B cell (primary cell): Measurements from ENCODE around the gene TLR8. TPM values are rescaled to one million over a fixed set of nuclear protein-coding genes. Genes with fewer than 3 reads are reported as not detected.

Experiments
- ATAC-seq: fragments of 200-7000 bp; cut with Tn5 transposase; one replicate; pipeline ENCODE4 v1.10.0; 2021; ENCODE audit warnings: low read depth, mild to moderate bottlenecking, moderate number of reproducible peaks, moderate library complexity
- CTCF ChIA-PET: fragments of 350-600 bp; sonication (Branson Sonifier 250); formaldehyde crosslinking; loops from one replicate; lab custom pipeline; 2021; ENCODE audit warnings: antibody characterized with exemption, inconsistent platforms; lab: Charles Lee
- POLR2A ChIA-PET: fragments of 350-600 bp; sonication (Branson Sonifier 250); formaldehyde crosslinking; loops from one replicate; lab custom pipeline; 2021; ENCODE audit warnings: antibody characterized with exemption; lab: Charles Lee
- DNase-seq: peaks from one replicate; pipeline ENCODE4 v3.0.0; 2013
- H2AFZ ChIP-seq: 2 replicates; pipeline ENCODE4 v1.6.1; 2012; ENCODE audit warnings: mild to moderate bottlenecking, low read depth, low read length; ENCODE audit not compliant: insufficient read depth, poor library complexity, severe bottlenecking
- H3K27ac ChIP-seq, 2 donors: 1 replicate in 1 of 2; 2 replicates in 1 of 2; pipeline ENCODE4 v1.5.1; 2012 to 2013; ENCODE audit warnings: low read length in 2 of 2, mild to moderate bottlenecking in 2 of 2, moderate library complexity in 1 of 2
- H3K27me3 ChIP-seq, 4 experiments: fragments of 200-600 bp in 1 of 4; sonication (generic) in 1 of 4; replicated peaks in 1 of 4; 1 replicate in 2 of 4; 2 replicates in 2 of 4; pipeline versions ENCODE4 v1.6.1 to v1.7.0; 2013 to 2016; ENCODE audit warnings: low read length in 3 of 4, mild to moderate bottlenecking in 2 of 4, mixed read lengths in 1 of 4, moderate library complexity in 1 of 4; ENCODE audit not compliant: insufficient read depth in 4 of 4, control insufficient read depth in 3 of 4; ENCODE audit errors: control extremely low read depth in 1 of 4
- H3K36me3 ChIP-seq, 2 experiments: replicated peaks in 1 of 2; 1 replicate in 1 of 2; 2 replicates in 1 of 2; pipeline versions ENCODE4 v1.6.1 to v1.7.1; 2013; ENCODE audit warnings: low read length in 1 of 2; ENCODE audit not compliant: insufficient read depth in 2 of 2, control insufficient read depth in 1 of 2; ENCODE audit errors: control extremely low read depth in 1 of 2, extremely low read depth in 1 of 2
- H3K4me1 ChIP-seq, 2 donors: fragments of 200-600 bp in 1 of 2; sonication (generic) in 1 of 2; 1 replicate in 1 of 2; 2 replicates in 1 of 2; pipeline versions ENCODE4 v1.5.1 to v1.6.1; 2013 to 2017; ENCODE audit warnings: low read length in 2 of 2; ENCODE audit not compliant: control insufficient read depth in 2 of 2, insufficient read depth in 2 of 2
- H3K4me2 ChIP-seq: replicated peaks from 2 replicates; pipeline ENCODE3; 2012; ENCODE audit warnings: mild to moderate bottlenecking, low read depth, low read length; ENCODE audit not compliant: poor library complexity, severe bottlenecking
- H3K4me3 ChIP-seq, 5 experiments: fragments of 200-600 bp in 1 of 5; sonication (generic) in 1 of 5; 1 replicate in 3 of 5; 2 replicates in 2 of 5; pipeline versions ENCODE4 v1.5.1 to v1.7.0; 2011 to 2016; ENCODE audit warnings: low read length in 4 of 5, mild to moderate bottlenecking in 4 of 5, low read depth in 2 of 5, control low read depth in 1 of 5, moderate library complexity in 1 of 5; ENCODE audit not compliant: insufficient read depth in 1 of 5; ENCODE audit errors: control extremely low read depth in 1 of 5, extremely low read depth in 1 of 5
- H3K79me2 ChIP-seq: fragments of 200-600 bp; sonication (generic); one replicate; pipeline ENCODE4 v1.6.0; 2016; ENCODE audit warnings: low read length; ENCODE audit not compliant: control insufficient read depth, insufficient read depth
- H3K9ac ChIP-seq: fragments of 200-600 bp; sonication (generic); 2 replicates; pipeline ENCODE4 v1.6.1; 2017; ENCODE audit warnings: mild to moderate bottlenecking, low read length, moderate library complexity
- H3K9me3 ChIP-seq, 3 donors: one replicate each; pipeline versions ENCODE4 v1.6.1 to v1.7.1; 2013; ENCODE audit warnings: low read length in 2 of 3; ENCODE audit not compliant: control insufficient read depth in 2 of 3, insufficient read depth in 1 of 3; ENCODE audit errors: control extremely low read depth in 1 of 3
- H4K20me1 ChIP-seq: 2 replicates; pipeline ENCODE4 v1.6.0; 2012; ENCODE audit warnings: mild to moderate bottlenecking, low read length; ENCODE audit not compliant: insufficient read depth, control insufficient read depth, poor library complexity, severe bottlenecking
- H3K27ac Mint-ChIP-seq: one replicate; pipeline ENCODE4 v1.8.0; 2021; ENCODE audit warnings: mixed read lengths
- H3K27me3 Mint-ChIP-seq: one replicate; pipeline ENCODE4 v1.8.0; 2021; ENCODE audit warnings: mixed read lengths
- H3K4me1 Mint-ChIP-seq: one replicate; pipeline ENCODE4 v1.8.0; 2021; ENCODE audit warnings: mixed read lengths
- H3K4me3 Mint-ChIP-seq: one replicate; pipeline ENCODE4 v1.8.0; 2021; ENCODE audit warnings: mixed read lengths
- H3K9me3 Mint-ChIP-seq: one replicate; pipeline ENCODE4 v1.8.0; 2022; ENCODE audit warnings: mixed read lengths; ENCODE audit not compliant: insufficient read depth
- CTCF ChIP-seq: fragments of 200-600 bp; IDR thresholded peaks from one replicate; pipeline ENCODE4 v1.8.0; 2022; ENCODE audit warnings: antibody characterized with exemption, mild to moderate bottlenecking
- EZH2 ChIP-seq: IDR thresholded peaks from 2 replicates; pipeline ENCODE4 v1.6.1; 2012; ENCODE audit warnings: borderline replicate concordance, low read depth, mild to moderate bottlenecking, moderate library complexity, low read length; ENCODE audit not compliant: insufficient read depth, poor library complexity, severe bottlenecking
- WGBS: methylation state at CpG from one replicate; pipeline ENCODE4 v1.1.5; 2013; ENCODE audit warnings: missing lambda C conversion rate; ENCODE audit not compliant: insufficient coverage; 5-methylcytosine and 5-hydroxymethylcytosine counted together
- intact Hi-C: fragments of 100-400 bp; cut with micrococcal nuclease; formaldehyde crosslinking; loops from one replicate; pipeline ENCODE4 v1.10.0; 2022
- polyA minus RNA-seq: library from RNA; depleted of rRNA, polyadenylated mRNA; stranded (reverse); fragments of >200 nt; gene quantifications from 2 replicates; pipeline ENCODE4 v1.2.3, GENCODE V29; 2012
- polyA plus RNA-seq: library from polyadenylated mRNA; depleted of rRNA; stranded (reverse); fragments of >200 nt; gene quantifications from 2 replicates; pipeline ENCODE4 v1.2.3, GENCODE V29; 2012
- total RNA-seq, 2 donors: library from RNA; stranded (reverse); fragments of 120-200 nt in 1 of 2; gene quantifications; 1 replicate in 1 of 2; 2 replicates in 1 of 2; pipeline versions ENCODE4 v1.2.3 to v1.2.4, GENCODE V29; 2013 to 2022

The TLR8 gene
- 0.29 and 0.39 TPM in 2 replicates for total RNA-seq
- 1.8 TPM for total RNA-seq (2013)
- 0.19 and 0.23 TPM in 2 replicates for polyA plus RNA-seq
- 0.36 and 0.60 TPM in 2 replicates for polyA minus RNA-seq

GRCh38 chrX:12906046-12906761 is at the start of gene TLR8:
Gene TLR8, plus strand, starts transcription at chrX:12906620. Its CDS starts 87 bp downstream, at chrX:12906707.
- Histone ChIP-seq H4K20me1 (no peaks in the 10 kb centered on the region), H3K4me2 (no peak within 1 kb of the TSS), H3K4me3 (peak within 1 kb of the TSS in 1 of 5 experiments; percentile 13), H2AFZ (no peak within 1 kb of the TSS), H3K79me2 (no peaks in the 10 kb centered on the region), H3K9me3 (no peaks in the 10 kb centered on the region), H3K36me3 (no peaks in the 10 kb centered on the region), H3K9ac (no peak within 1 kb of the TSS), H3K4me1 (peaks cover 0 to 5% of the 10 kb centered on the region in 2 donors), H3K27ac (no peak within 1 kb of the TSS), H3K27me3 (no peaks in the 10 kb centered on the region)
- WGBS = 100% methylated on average over 3 of the region's 15 CpGs
- no peaks in the 10 kb centered on the region for H3K9me3 Mint-ChIP-seq
- peaks cover 9% of the 10 kb centered on the region for H3K4me1 Mint-ChIP-seq
- intact Hi-C loops = no loop called here
- ATAC-seq (no peak), DNase-seq (no peak)
- H3K27ac Mint-ChIP-seq = no peak within 1 kb of the TSS
- ChIA-PET CTCF (interaction anchor here (0.6 kb wide), 1 partner anchor 15 kb away, joined by 3 read pairs; no protein-coding TSS in a partner anchor), POLR2A (no interaction called here)
- no peak for TF ChIP-seq EZH2
- no peaks in the 10 kb centered on the region for H3K27me3 Mint-ChIP-seq
- H3K4me3 Mint-ChIP-seq = peak within 1 kb of the TSS; percentile 13

DNA sequence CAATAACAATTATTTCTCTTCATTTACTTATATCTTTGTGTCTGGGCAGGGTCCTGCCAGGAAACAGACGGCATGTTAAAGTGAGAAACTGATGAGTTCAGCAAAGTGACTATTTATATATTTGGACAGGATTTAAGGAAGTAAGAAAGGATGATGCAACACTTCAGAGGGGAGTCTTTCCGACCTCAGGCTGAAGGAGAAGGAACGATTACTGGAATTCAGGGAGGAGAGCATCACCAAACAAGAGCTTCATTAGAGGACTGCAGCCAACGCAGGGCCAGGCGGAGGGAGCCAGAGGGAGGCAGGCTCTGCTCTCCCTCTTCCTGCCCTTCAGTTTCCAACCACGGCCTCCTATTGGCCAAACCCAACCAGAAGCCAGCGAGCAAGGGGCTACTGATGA is 41.1 kb upstream of the TLR8 start:
- peak overlapping the region; percentile 44 for H2AFZ ChIP-seq
- H3K4me3 ChIP-seq = no peak overlapping the region
- peak overlapping the region; percentile 18 to 59 for H3K27ac ChIP-seq
- POLR2A ChIA-PET = no interaction called here
- peaks cover 0 to 2% of the 10 kb centered on the region in 2 experiments for H3K36me3 ChIP-seq
- H3K4me3 Mint-ChIP-seq = peak overlapping the region; percentile 23
- H3K79me2 ChIP-seq = peaks cover 30% of the 10 kb centered on the region
- H3K4me2 ChIP-seq = peak overlapping the region; percentile 8
- no peak for TF ChIP-seq EZH2
- no peak for TF ChIP-seq CTCF
- no peaks in the 10 kb centered on the region for H3K9me3 Mint-ChIP-seq
- H3K27ac Mint-ChIP-seq = peak overlapping the region; percentile 41
- no peaks in the 10 kb centered on the region for H4K20me1 ChIP-seq
- ATAC-seq (no peak), DNase-seq (no peak)
- no CpG with 5 or more reads among the region's 7 CpGs for WGBS
- peaks cover 0 to 4% (median 0%) of the 10 kb centered on the region in 3 donors for H3K9me3 ChIP-seq
- H3K9ac ChIP-seq = no peak overlapping the region
- peaks cover 20 to 40% of the 10 kb centered on the region in 2 donors for H3K4me1 ChIP-seq
- intact Hi-C loops = no loop called here
- peaks cover 37% of the 10 kb centered on the region for H3K4me1 Mint-ChIP-seq
- no peaks in the 10 kb centered on the region for H3K27me3 ChIP-seq
- CTCF ChIA-PET = interaction anchor here (0.5 to 1.1 kb wide), 2 partner anchors 51 to 835 kb away, joined by 3 read pairs; no protein-coding TSS in a partner anchor
- H3K27me3 Mint-ChIP-seq = no peaks in the 10 kb centered on the region
